NB4 (cell line): ENCODE results near the gene MOV10.

Source experiments
- DNase-seq: peaks from one replicate; pipeline ENCODE4 v3.0.0; 2010; ENCODE audit warnings: low read depth
- H3K4me3 ChIP-seq: one replicate; pipeline ENCODE4 v1.5.1; 2011; ENCODE audit warnings: mild to moderate bottlenecking, low read depth, low read length, moderate library complexity
- CTCF ChIP-seq: IDR thresholded peaks from one replicate; pipeline ENCODE4 v1.5.1; 2012; ENCODE audit warnings: low read depth, low read length
- MAX ChIP-seq: IDR thresholded peaks from 2 replicates; pipeline ENCODE4 v1.6.1; 2011; ENCODE audit warnings: low read depth, low read length
- MYC ChIP-seq: IDR thresholded peaks from 2 replicates; pipeline ENCODE4 v1.6.1; 2011; ENCODE audit warnings: low read depth, low read length
- POLR2A ChIP-seq: IDR thresholded peaks from 2 replicates; pipeline ENCODE4 v1.6.1; 2011; ENCODE audit warnings: mild to moderate bottlenecking; ENCODE audit not compliant: insufficient read length; ENCODE audit errors: extremely low read depth

MOV10 gene

GRCh38 chr1:112674440-112674985 lies at the start of gene MOV10:
TSS of gene MOV10 (plus strand) at chr1:112674659. CDS start at chr1:112674913, 254 bp downstream.
- peak within 1 kb of the TSS; percentile 78 for H3K4me3 ChIP-seq
- TF ChIP-seq CTCF (no peak), MAX (0 out of 2 replicates have a peak, but pooled peaks have one; percentile 18), POLR2A (peak; percentile 29)
- peak; percentile 77 for DNase-seq

- TF ChIP-seq MYC = no peak
- TF ChIP-seq CTCF = no peak
- TF ChIP-seq MAX = no peak
- DNase-seq = peak; percentile 24
Observed at GRCh38 chr1:112625696-112626095, 48.8 kb upstream of the MOV10 start.

GRCh38 chr1:112626193-112626592 lies 48.3 kb upstream of the MOV10 start:
- DNase-seq = no peak
- TF ChIP-seq CTCF = no peak
- no peak for TF ChIP-seq POLR2A
- TF ChIP-seq MYC = no peak
- TF ChIP-seq MAX = no peak
- no peak overlapping the region for H3K4me3 ChIP-seq

More at GRCh38 chr1:112625696-112626095, 48.8 kb upstream of the MOV10 start:
- no peak overlapping the region for H3K4me3 ChIP-seq

GRCh38 chr1:112626887-112627286 lies 47.6 kb upstream of the MOV10 start:
- no peak for DNase-seq
- no peak overlapping the region for H3K4me3 ChIP-seq
- TF ChIP-seq POLR2A = no peak
- no peak for TF ChIP-seq MAX
- TF ChIP-seq MYC = no peak
- TF ChIP-seq CTCF = no peak

GRCh38 chr1:112628516-112628915 lies 45.9 kb upstream of the MOV10 start:
- no peak for TF ChIP-seq MAX
- TF ChIP-seq POLR2A = no peak
- TF ChIP-seq CTCF = no peak
- no peak for TF ChIP-seq MYC
- H3K4me3 ChIP-seq = no peak overlapping the region
- no peak for DNase-seq
